ENCODE data around the gene CAND1. TPM values are rescaled to one million over a fixed set of nuclear protein-coding genes. Genes with fewer than 3 reads are reported as not detected.

The CAND1 gene
- total RNA-seq, 2 experiments from 2014 or later, result 143 to 159 TPM

DNA sequence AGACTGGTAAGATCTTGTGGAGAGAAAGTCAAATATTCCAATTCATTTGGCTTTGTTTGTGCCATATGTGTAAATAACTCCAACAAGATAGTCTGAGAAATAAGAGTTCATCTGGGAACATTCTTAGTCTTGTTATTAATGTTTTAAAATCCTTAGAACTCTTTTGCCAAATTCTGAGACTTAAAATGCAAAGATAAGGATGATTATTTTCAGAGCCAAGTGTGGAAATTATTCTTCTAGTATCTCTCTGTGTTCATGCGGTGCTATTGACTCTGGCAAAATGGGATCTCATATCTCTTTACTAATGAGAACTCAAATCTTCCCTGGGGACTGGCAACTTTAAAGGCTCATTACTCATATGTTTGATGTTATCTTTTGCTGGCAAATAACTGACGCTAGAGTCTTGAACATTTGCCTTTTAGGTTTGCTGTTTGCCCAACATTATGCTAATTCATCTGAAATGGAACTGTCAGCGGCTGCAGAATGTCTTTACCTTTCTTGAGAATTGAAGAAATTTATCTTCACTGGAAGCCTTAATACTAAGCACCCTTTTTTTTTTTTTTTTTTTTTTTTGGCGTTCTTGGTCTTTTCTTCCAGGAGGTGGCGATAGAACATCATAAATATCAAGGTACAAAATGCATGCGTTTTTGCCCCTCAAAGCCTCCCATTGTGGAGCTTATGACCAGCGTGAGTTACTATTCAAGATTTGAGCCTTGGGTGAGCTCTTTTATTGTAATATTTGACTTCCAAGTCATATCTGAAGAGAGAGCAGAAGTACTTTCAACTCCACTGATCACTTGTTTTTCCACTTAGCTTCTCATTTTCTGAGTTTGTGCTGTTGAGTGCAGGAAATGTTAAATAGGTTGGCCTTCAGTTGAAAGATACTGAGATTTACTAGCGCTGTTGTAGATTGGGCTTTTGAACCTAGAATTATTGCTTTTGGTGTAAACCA is 86.5 kb downstream of the CAND1 start:
- POLR2A ChIA-PET, result no interaction called here
- Mint-ChIP-seq H3K4me1 (peaks cover 14% of the 10 kb centered on the region), H3K36me3 (ENCODE audit: low read depth) (no peaks in the 10 kb centered on the region), H3K9me3 (no peaks in the 10 kb centered on the region), H3K27me3 (no peaks in the 10 kb centered on the region), H3K4me3 (no peak overlapping the region), H3K27ac (no peak overlapping the region)
- DNase-seq, result peak; percentile 20
- CTCF ChIA-PET, result interaction anchor here (0.7 to 1.0 kb wide), 4 partner anchors 294 to 680 kb away, joined by 3 to 4 read pairs (median 4); no protein-coding TSS in a partner anchor

DNA sequence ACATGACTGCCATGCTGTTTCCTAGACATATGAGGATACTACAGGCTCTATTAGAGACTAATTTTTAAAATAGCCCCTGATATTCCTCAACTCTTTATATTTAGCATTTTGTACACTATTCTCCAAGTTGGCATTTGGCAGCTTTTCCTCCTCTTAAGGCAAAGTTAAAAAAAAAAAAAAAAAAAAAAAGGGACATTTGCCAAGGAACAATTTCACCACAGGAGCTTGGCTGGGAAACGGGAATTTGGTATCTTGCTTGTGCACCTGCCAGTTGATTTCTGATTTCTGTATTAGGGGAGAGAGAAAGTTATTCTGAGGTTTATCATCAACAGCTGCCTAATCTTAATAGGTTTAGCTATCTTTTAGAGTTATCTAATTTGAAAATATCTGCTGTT is 87.2 kb downstream of the CAND1 start:
- Mint-ChIP-seq H3K27me3 (no peaks in the 10 kb centered on the region), H3K9me3 (no peaks in the 10 kb centered on the region), H3K27ac (no peak overlapping the region), H3K36me3 (ENCODE audit: low read depth) (no peaks in the 10 kb centered on the region), H3K4me1 (peaks cover 14% of the 10 kb centered on the region), H3K4me3 (no peak overlapping the region)
- DNase-seq, result no peak
- POLR2A ChIA-PET, result no interaction called here
- CTCF ChIA-PET, result interaction anchor here (0.6 to 1.0 kb wide), 5 partner anchors 295 to 1036 kb away, joined by 3 to 4 read pairs (median 4); no protein-coding TSS in a partner anchor

DNA sequence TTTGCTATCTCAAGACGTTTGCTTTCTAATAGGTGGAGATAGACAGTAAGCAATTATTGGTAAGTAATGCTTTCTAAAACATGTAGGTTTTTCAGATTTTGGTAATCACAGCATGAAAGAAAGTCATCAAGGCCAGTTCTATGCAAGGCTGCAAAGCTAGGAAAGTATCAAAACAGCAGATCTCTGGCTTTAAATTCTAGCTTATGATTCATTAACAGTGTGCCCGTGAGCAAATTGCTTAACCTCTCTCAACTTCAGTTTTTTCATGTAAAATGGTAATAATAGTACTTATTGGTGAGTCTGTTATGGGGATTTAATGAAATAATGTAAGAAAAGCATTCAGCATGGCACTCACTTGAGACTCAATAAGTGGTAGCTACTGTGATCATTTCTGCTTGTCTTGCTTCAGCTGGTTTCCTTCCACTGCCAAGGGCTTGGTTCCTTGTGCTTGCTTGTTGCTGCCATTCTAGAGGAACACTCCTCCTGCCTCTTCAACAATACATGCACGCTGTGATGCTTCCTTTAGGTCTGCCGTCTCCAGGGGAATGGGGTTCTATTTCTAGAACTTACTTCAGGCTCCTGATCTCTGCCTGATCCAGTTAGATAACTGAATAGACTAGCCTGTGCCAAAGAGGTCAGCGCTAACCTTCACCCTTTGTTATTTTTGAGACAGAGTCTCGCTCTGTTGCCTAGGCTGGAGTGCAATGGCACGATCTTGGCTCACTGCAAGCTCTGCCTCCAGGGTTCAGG is 88.4 kb downstream of the CAND1 start:
- Mint-ChIP-seq H3K27ac (no peak overlapping the region), H3K4me1 (peaks cover 14% of the 10 kb centered on the region), H3K4me3 (no peak overlapping the region), H3K9me3 (no peaks in the 10 kb centered on the region), H3K27me3 (no peaks in the 10 kb centered on the region), H3K36me3 (ENCODE audit: low read depth) (no peaks in the 10 kb centered on the region)
- DNase-seq, result no peak
- ChIA-PET POLR2A (no interaction called here), CTCF (interaction anchor here (0.7 kb wide), 1 partner anchor 585 kb away, joined by 3 read pairs; no protein-coding TSS in a partner anchor)

DNA sequence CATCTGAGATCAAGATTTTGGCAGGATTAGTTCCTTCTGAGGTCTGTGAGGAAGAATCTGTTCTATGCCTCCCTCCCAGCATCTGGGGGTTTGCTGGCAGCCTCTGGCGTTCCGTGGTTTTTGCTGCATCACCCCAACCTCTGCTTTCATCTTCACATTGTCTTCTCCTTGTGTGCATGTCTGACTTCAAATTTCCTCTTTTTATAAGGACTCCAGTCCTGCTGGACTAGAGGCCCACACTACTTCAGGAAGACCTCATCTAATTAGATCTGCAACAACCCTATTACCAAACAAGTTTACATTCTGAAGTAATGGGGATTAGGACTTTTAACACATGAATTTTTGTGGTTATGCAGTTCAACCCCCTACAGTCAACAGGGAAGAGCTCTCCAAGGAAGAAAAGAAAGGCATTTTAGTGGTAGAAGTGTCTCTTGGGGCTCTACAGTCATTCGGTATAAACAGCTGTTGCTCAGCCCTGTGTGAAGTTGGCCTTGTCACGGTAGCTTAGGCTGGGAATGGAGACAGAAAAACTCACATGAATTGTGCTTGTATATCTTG is 89.7 kb downstream of the CAND1 start:
- H3K27me3 Mint-ChIP-seq, result no peaks in the 10 kb centered on the region
- CTCF ChIA-PET, result interaction anchor here (0.5 to 1.3 kb wide), 2 partner anchors 42 to 584 kb away, joined by 3 to 4 read pairs; no protein-coding TSS in a partner anchor

DNA sequence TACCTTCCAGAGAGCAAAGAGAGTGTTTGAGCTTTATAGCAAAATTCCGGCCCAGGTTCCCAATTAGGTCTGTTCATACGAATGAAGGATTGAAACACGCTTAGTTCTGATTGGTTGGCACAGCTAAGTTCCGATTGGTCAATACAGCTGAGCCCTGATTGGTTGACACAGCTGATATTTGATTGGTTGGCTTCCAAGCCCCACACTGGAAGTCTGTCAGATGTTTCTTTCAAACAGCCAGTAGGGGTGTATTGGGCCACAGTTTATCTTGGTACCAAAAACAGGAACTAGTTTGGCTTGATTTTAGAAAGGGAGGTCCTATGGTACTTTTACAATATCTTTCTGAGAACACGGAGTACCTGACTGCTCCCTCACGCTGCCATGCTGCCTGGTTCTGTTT is 93.4 kb downstream of the CAND1 start:
- H3K36me3 Mint-ChIP-seq (ENCODE audit: low read depth), result no peaks in the 10 kb centered on the region

More for the DNA sequence above, 89.7 kb downstream of the CAND1 start:
- Mint-ChIP-seq H3K27ac (no peak overlapping the region), H3K4me1 (peaks cover 14% of the 10 kb centered on the region), H3K9me3 (no peaks in the 10 kb centered on the region), H3K36me3 (ENCODE audit: low read depth) (no peaks in the 10 kb centered on the region), H3K4me3 (no peak overlapping the region)
- POLR2A ChIA-PET, result no interaction called here
- no peak for DNase-seq

DNA sequence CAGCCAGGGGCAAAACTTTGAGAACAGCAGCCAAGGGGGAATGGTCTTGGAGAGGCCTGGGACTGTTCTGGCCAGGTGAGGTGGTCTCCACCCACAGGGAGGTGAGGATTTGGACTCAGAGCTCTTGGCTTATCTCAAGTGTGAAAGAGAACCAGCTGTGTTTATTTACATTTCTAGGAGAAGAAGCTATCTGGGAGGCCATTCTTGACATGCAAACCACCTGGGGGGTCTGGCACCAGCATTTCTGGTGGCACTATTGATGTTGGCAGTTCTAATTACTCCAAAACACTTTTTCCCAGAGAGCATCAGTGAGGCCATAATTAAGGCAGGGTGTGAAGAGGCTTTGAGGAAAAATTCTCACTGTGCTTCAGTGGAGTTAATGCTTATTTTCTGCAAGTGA is 95.1 kb downstream of the CAND1 start:
- Mint-ChIP-seq H3K36me3 (ENCODE audit: low read depth) (no peaks in the 10 kb centered on the region), H3K4me3 (no peak overlapping the region), H3K9me3 (no peaks in the 10 kb centered on the region), H3K27me3 (no peaks in the 10 kb centered on the region), H3K27ac (no peak overlapping the region), H3K4me1 (no peaks in the 10 kb centered on the region)
- POLR2A ChIA-PET, result no interaction called here
- DNase-seq, result no peak
- CTCF ChIA-PET, result interaction anchor here (0.7 to 1.3 kb wide), 2 partner anchors 19 to 575 kb away, joined by 3 read pairs; no protein-coding TSS in a partner anchor

More for the DNA sequence above, 93.4 kb downstream of the CAND1 start:
- Mint-ChIP-seq H3K27me3 (no peaks in the 10 kb centered on the region), H3K9me3 (no peaks in the 10 kb centered on the region), H3K4me3 (no peak overlapping the region), H3K4me1 (no peaks in the 10 kb centered on the region), H3K27ac (no peak overlapping the region)
- no peak for DNase-seq
- POLR2A ChIA-PET, result no interaction called here
- CTCF ChIA-PET, result no interaction called here

DNA sequence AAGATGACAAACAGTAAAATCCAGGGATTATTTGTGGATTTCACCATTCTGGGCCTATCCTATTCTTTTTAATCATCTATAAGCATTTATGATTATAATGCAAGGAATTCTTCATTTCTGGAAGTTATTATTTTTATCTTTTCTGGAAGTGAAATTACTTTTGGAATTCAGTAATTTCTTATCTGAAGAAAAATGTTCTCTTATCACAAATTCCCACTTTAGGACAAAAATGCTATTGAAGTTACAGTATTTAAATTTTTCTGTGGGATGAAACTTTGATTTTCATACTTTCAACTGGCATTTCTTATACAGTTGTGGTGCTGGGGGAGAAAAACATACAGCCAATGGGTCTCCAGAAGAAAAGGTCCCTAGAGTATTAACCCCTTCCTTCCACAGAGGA is 96.0 kb downstream of the CAND1 start:
- Mint-ChIP-seq H3K27me3 (no peaks in the 10 kb centered on the region), H3K9me3 (no peaks in the 10 kb centered on the region), H3K4me3 (no peak overlapping the region), H3K4me1 (no peaks in the 10 kb centered on the region), H3K27ac (no peak overlapping the region), H3K36me3 (ENCODE audit: low read depth) (no peaks in the 10 kb centered on the region)
- ChIA-PET CTCF (interaction anchor here (1.3 kb wide), 1 partner anchor 20 kb away, joined by 3 read pairs; no protein-coding TSS in a partner anchor), POLR2A (no interaction called here)
- no peak for DNase-seq

DNA sequence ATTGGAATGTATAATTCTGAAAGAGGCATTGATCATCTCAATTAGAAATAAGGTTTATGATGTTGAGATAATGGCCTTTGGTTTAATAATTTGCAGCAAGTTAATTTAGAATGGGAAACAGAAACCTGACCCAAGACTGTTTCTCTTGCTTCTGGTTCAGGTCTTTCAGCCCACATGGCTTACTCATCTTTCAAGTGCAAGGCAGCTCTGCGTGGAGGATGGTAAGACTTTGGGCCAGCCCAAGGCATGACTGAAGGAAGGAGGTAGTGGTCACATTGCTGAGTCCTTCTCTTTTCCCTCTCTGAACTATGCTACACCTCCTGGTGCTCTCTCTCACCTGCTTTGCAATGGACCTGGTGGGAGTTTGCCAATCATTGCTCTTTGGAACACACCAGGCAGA is 98.7 kb downstream of the CAND1 start:
- POLR2A ChIA-PET, result no interaction called here
- H3K4me1 Mint-ChIP-seq, result no peaks in the 10 kb centered on the region
- H3K36me3 Mint-ChIP-seq (ENCODE audit: low read depth), result peaks cover 4% of the 10 kb centered on the region
- DNase-seq, result no peak
- no peaks in the 10 kb centered on the region for H3K27me3 Mint-ChIP-seq
- CTCF ChIA-PET, result no interaction called here
- no peak overlapping the region for H3K27ac Mint-ChIP-seq
- peaks cover 8% of the 10 kb centered on the region for H3K9me3 Mint-ChIP-seq
- H3K4me3 Mint-ChIP-seq, result no peak overlapping the region

All from activated CD4-positive, alpha-beta T cell treated with anti-CD3 and anti-CD28 coated beads, Interleukin-2, amount 10 ng/mL, durations not matched to agents 7 days and 5 days (primary cell).